GM18858 (cell line): Measurements from ENCODE around the gene KEL.

Experiments
- ATAC-seq: cut with Tn5 transposase; IDR thresholded peaks from one replicate; pipeline ENCODE4 v1.9.1; 2021; ENCODE audit not compliant: unreplicated experiment

The KEL gene

GRCh38 chr7:142901426-142902259, 60.5 kb downstream of the KEL start:
- no peak for ATAC-seq

GRCh38 chr7:142899661-142900060, 62.5 kb downstream of the KEL start:
- ATAC-seq: no peak

GRCh38 chr7:142898377-142899170, 63.6 kb downstream of the KEL start:
- no peak for ATAC-seq

GRCh38 chr7:142897691-142898090, 64.5 kb downstream of the KEL start:
- no peak for ATAC-seq

- ATAC-seq: no peak
Measured at GRCh38 chr7:142896741-142897379, 65.3 kb downstream of the KEL start.

- ATAC-seq: no peak
Measured at GRCh38 chr7:142896151-142896550, 66.0 kb downstream of the KEL start.

GRCh38 chr7:142894985-142895593, 67.1 kb downstream of the KEL start:
- no peak for ATAC-seq

GRCh38 chr7:142894112-142894984, 67.8 kb downstream of the KEL start:
- ATAC-seq: no peak

GRCh38 chr7:142892951-142893350, 69.2 kb downstream of the KEL start:
- no peak for ATAC-seq

- no peak for ATAC-seq
Measured at GRCh38 chr7:142891490-142892082, 70.6 kb downstream of the KEL start.
